GM12878 (cell line): ENCODE results near the gene C1orf174.

ENCODE experiments used
- ATF7 ChIP-seq: fragments of 450-650 bp; IDR thresholded peaks from 2 replicates; pipeline ENCODE4 v1.6.1; 2016; ENCODE audit warnings: low read depth, mild to moderate bottlenecking
- CHD4 ChIP-seq: fragments of 200-600 bp; sonication (generic); IDR thresholded peaks from 2 replicates; pipeline ENCODE4 v1.6.1; 2016; ENCODE audit warnings: mild to moderate bottlenecking
- CTCF ChIP-seq, 3 experiments: IDR thresholded peaks in 2 of 3; conservative IDR thresholded peaks in 1 of 3; 2 replicates each; pipeline ENCODE4 v1.5.1; 2011; ENCODE audit warnings: low read depth in 3 of 3, low read length in 3 of 3, mild to moderate bottlenecking in 3 of 3, control low read depth in 2 of 3, moderate library complexity in 2 of 3, inconsistent platforms in 1 of 3, mixed read lengths in 1 of 3; ENCODE audit not compliant: control insufficient read depth in 2 of 3, insufficient read depth in 1 of 3; ENCODE audit errors: extremely low read depth in 1 of 3
- EZH2 ChIP-seq: IDR thresholded peaks from 2 replicates; pipeline ENCODE4 v1.6.1; 2012; ENCODE audit warnings: low read depth, mild to moderate bottlenecking, control low read depth, inconsistent platforms, low read length, borderline replicate concordance; ENCODE audit not compliant: control insufficient read depth
- HDAC2 ChIP-seq: fragments of 200-600 bp; sonication (generic); IDR thresholded peaks from 2 replicates; pipeline ENCODE4 v1.6.1; 2017
- IKZF1 ChIP-seq: fragments of 450-650 bp; conservative IDR thresholded peaks from 2 replicates; pipeline ENCODE4 v1.6.1; 2017; ENCODE audit warnings: antibody characterized with exemption, mild to moderate bottlenecking
- NKRF ChIP-seq: fragments of 450-650 bp; conservative IDR thresholded peaks from 2 replicates; pipeline ENCODE4 v1.6.1; 2017; ENCODE audit warnings: mild to moderate bottlenecking, moderate library complexity
- POLR2A ChIP-seq: IDR thresholded peaks from 2 replicates; pipeline ENCODE4 v1.6.1; 2011; ENCODE audit warnings: low read depth, mild to moderate bottlenecking, low read length
- POLR2AphosphoS5 ChIP-seq: IDR thresholded peaks from 2 replicates; pipeline ENCODE4 v1.6.1; 2011; ENCODE audit warnings: mild to moderate bottlenecking, low read length, inconsistent platforms
- SIN3A ChIP-seq: IDR thresholded peaks from 2 replicates; pipeline ENCODE4 v1.6.1; 2012; ENCODE audit warnings: low read depth, low read length, improper control_type of control experiment
- SMC3 ChIP-seq: IDR thresholded peaks from 2 replicates; pipeline ENCODE4 v1.6.1; 2011; ENCODE audit warnings: low read length, improper control_type of control experiment, borderline replicate concordance
- SRF ChIP-seq, 2 experiments: IDR thresholded peaks; 2 replicates each; pipeline ENCODE4 v1.6.1; 2011; ENCODE audit warnings: low read depth in 2 of 2, low read length in 2 of 2, mild to moderate bottlenecking in 1 of 2, moderate library complexity in 1 of 2
- TCF3 ChIP-seq: IDR thresholded peaks from 2 replicates; pipeline ENCODE4 v1.6.1; 2012; ENCODE audit warnings: low read depth, mild to moderate bottlenecking, low read length, borderline replicate concordance; ENCODE audit not compliant: insufficient read depth
- ZNF622 ChIP-seq: fragments of 450-650 bp; IDR thresholded peaks from 2 replicates; pipeline ENCODE4 v1.6.1; 2017; ENCODE audit warnings: mild to moderate bottlenecking, inconsistent platforms

- TF ChIP-seq POLR2A (no peak), NKRF (no peak), CTCF (IDR thresholded peaks at IDR 0.05 in 2 of 3, conservative IDR thresholded peaks at IDR 0.05 in 1 of 3; ENCODE audit: control insufficient read depth in 2 of 3, extremely low read depth in 1 of 3, insufficient read depth in 1 of 3, low read depth in 3 of 3, low read length in 3 of 3) (no peak), POLR2AphosphoS5 (no peak), CHD4 (no peak), IKZF1 (no peak), ATF7 (no peak), SMC3 (no peak), ZNF622 (no peak), SRF (IDR thresholded peaks at IDR 0.05; ENCODE audit: low read depth in 2 of 2, low read length in 2 of 2) (no peak), EZH2 (no peak), TCF3 (no peak), SIN3A (no peak), HDAC2 (no peak)
Observed at GRCh38 chr1:3872546-3872945, 27.5 kb downstream of the C1orf174 start.
